Ishikawa (cell line): ENCODE results near the gene SCN4B.

Source experiments
- CEBPB ChIP-seq: IDR thresholded peaks from 2 replicates; pipeline ENCODE4 v1.6.1; 2012
- CREB1 ChIP-seq: IDR thresholded peaks from 2 replicates; pipeline ENCODE4 v1.6.1; 2012; ENCODE audit warnings: low read depth
- EGR1 ChIP-seq: IDR thresholded peaks from 2 replicates; pipeline ENCODE4 v1.6.1; 2012
- EP300 ChIP-seq: IDR thresholded peaks from 2 replicates; pipeline ENCODE4 v1.6.1; 2012; ENCODE audit warnings: borderline replicate concordance
- FOXM1 ChIP-seq: IDR thresholded peaks from 2 replicates; pipeline ENCODE4 v1.6.1; 2012; ENCODE audit warnings: low read depth, borderline replicate concordance
- NFIC ChIP-seq: IDR thresholded peaks from 2 replicates; pipeline ENCODE4 v1.6.1; 2012
- RAD21 ChIP-seq: IDR thresholded peaks from 2 replicates; pipeline ENCODE4 v1.6.1; 2012; ENCODE audit warnings: low read depth
- TAF1 ChIP-seq: IDR thresholded peaks from 2 replicates; pipeline ENCODE4 v1.6.1; 2012; ENCODE audit warnings: low read depth, mild to moderate bottlenecking
- TCF12 ChIP-seq: IDR thresholded peaks from 2 replicates; pipeline ENCODE4 v1.6.1; 2012; ENCODE audit warnings: low read depth
- TEAD4 ChIP-seq: IDR thresholded peaks from 2 replicates; pipeline ENCODE4 v1.6.1; 2012
- YY1 ChIP-seq: IDR thresholded peaks from 2 replicates; pipeline ENCODE4 v1.6.1; 2012; ENCODE audit warnings: low read depth
- ZBTB7A ChIP-seq: IDR thresholded peaks from 2 replicates; pipeline ENCODE4 v1.6.1; 2012; ENCODE audit warnings: low read depth
- TF ChIP-seq, protein P1 (sequence below): IDR thresholded peaks from 2 replicates; pipeline ENCODE4 v1.6.1; 2012
- TF ChIP-seq, protein P2 (sequence below): IDR thresholded peaks from 2 replicates; pipeline ENCODE4 v1.6.1; 2012
- TF ChIP-seq, protein P3 (sequence below): IDR thresholded peaks from 2 replicates; pipeline ENCODE4 v1.6.1; 2012; ENCODE audit warnings: low read depth, mild to moderate bottlenecking

The SCN4B gene

DNA sequence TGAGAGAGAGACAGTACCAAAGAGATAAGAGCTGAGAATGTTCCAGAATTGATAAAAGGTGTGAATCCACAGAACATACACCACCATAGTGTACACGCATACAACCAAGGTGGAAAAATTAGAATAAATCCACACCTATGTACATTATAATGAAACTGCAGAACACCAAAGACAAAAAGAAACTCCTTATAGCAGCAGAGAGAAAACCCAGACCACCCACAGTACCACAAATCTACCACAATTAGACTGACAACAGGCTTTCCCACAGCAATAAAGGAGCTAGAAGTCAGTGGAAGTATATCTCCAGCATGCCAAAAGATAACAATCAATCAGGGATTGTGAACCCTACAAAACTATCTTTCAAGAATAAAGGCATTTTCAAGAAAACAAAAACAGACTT is 31.8 kb downstream of the SCN4B start:
- no peak for TF ChIP-seq RAD21

DNA sequence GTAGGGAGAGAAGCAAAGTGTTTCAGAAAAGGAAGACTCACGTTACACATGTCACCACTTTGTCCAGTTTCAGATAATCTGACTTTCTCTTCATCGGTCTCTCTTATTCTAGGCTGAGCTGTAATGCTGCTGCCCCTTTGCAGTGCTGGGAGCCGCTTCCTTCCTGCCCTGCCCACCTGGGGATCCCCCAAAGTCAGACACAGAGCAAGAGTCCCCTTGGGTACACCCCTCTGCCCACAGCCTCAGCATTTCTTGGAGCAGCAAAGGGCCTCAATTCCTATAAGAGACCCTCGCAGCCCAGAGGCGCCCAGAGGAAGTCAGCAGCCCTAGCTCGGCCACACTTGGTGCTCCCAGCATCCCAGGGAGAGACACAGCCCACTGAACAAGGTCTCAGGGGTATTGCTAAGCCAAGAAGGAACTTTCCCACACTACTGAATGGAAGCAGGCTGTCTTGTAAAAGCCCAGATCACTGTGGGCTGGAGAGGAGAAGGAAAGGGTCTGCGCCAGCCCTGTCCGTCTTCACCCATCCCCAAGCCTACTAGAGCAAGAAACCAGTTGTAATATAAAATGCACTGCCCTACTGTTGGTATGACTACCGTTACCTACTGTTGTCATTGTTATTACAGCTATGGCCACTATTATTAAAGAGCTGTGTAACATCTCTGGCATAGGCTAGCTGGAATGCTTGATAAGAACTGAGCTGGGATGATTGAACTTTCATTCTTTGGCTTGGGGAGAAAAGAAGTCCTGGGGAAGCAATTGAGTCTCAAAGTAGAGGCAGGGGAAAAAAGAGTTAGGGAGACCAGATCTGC is 34.6 kb downstream of the SCN4B start:
- TF ChIP-seq CREB1 (no peak), RAD21 (no peak), EGR1 (no peak), TEAD4 (no peak), FOXM1 (no peak), EP300 (no peak), YY1 (no peak), CEBPB (no peak), TCF12 (no peak), ZBTB7A (no peak), NFIC (no peak), TAF1 (no peak)
- TF ChIP-seq, protein P1, sequence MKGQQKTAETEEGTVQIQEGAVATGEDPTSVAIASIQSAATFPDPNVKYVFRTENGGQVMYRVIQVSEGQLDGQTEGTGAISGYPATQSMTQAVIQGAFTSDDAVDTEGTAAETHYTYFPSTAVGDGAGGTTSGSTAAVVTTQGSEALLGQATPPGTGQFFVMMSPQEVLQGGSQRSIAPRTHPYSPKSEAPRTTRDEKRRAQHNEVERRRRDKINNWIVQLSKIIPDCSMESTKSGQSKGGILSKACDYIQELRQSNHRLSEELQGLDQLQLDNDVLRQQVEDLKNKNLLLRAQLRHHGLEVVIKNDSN: no peak
- TF ChIP-seq, protein P2, sequence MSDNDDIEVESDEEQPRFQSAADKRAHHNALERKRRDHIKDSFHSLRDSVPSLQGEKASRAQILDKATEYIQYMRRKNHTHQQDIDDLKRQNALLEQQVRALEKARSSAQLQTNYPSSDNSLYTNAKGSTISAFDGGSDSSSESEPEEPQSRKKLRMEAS: no peak
- TF ChIP-seq, protein P3, sequence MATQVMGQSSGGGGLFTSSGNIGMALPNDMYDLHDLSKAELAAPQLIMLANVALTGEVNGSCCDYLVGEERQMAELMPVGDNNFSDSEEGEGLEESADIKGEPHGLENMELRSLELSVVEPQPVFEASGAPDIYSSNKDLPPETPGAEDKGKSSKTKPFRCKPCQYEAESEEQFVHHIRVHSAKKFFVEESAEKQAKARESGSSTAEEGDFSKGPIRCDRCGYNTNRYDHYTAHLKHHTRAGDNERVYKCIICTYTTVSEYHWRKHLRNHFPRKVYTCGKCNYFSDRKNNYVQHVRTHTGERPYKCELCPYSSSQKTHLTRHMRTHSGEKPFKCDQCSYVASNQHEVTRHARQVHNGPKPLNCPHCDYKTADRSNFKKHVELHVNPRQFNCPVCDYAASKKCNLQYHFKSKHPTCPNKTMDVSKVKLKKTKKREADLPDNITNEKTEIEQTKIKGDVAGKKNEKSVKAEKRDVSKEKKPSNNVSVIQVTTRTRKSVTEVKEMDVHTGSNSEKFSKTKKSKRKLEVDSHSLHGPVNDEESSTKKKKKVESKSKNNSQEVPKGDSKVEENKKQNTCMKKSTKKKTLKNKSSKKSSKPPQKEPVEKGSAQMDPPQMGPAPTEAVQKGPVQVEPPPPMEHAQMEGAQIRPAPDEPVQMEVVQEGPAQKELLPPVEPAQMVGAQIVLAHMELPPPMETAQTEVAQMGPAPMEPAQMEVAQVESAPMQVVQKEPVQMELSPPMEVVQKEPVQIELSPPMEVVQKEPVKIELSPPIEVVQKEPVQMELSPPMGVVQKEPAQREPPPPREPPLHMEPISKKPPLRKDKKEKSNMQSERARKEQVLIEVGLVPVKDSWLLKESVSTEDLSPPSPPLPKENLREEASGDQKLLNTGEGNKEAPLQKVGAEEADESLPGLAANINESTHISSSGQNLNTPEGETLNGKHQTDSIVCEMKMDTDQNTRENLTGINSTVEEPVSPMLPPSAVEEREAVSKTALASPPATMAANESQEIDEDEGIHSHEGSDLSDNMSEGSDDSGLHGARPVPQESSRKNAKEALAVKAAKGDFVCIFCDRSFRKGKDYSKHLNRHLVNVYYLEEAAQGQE: no peak

DNA sequence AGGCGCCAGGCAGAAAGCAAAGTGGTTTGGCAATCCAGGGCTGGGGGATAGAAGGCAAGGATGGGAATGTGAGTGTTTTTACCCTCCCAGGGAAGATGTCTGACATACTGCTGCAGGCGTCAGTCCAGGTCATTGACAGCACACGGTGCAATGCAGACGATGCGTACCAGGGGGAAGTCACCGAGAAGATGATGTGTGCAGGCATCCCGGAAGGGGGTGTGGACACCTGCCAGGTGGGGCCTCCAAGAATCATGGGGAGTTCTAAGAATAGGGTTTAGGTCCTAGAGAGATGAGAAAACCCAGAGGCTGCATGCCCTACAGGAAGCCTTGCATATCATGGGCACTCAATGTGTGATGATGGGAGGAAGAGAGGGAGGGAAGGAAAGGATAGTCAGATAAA is 37.6 kb downstream of the SCN4B start:
- no peak for TF ChIP-seq CEBPB
- TF ChIP-seq, protein P1: no peak
- no peak for TF ChIP-seq EP300
- no peak for TF ChIP-seq FOXM1
- no peak for TF ChIP-seq CREB1
- no peak for TF ChIP-seq ZBTB7A
- TF ChIP-seq YY1: no peak
- TF ChIP-seq, protein P2: no peak
- TF ChIP-seq NFIC: no peak
- no peak for TF ChIP-seq EGR1
- TF ChIP-seq TEAD4: no peak
- no peak for TF ChIP-seq TAF1
- TF ChIP-seq, protein P3: no peak
- TF ChIP-seq TCF12: no peak
- TF ChIP-seq RAD21: no peak

DNA sequence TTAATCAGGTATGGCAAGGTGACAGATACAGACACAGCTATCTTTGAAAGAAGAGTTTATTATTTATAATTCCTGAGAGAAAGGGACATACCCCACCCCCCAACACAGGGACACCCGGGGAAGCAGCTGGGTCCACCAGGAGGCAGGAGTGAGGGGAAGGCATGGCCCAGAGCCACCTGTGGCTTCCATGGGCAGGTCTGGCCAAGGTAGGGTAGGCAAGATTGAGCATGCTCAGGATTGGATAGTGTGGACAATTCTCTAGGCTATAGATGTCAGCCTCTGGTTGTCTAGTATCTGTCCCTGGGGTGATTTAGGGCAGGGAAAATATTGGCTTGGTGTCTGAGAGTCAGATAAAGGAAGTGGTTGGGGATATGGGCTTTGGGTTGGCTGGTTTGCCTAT is 38.4 kb downstream of the SCN4B start:
- TF ChIP-seq, protein P3: no peak
- no peak for TF ChIP-seq FOXM1
- no peak for TF ChIP-seq CREB1
- no peak for TF ChIP-seq NFIC
- no peak for TF ChIP-seq EP300
- TF ChIP-seq, protein P2: no peak
- no peak for TF ChIP-seq CEBPB
- TF ChIP-seq YY1: no peak
- TF ChIP-seq, protein P1: no peak
